CD4-positive, alpha-beta T cell treated with Interleukin-21 for 1 hour (primary cell): ENCODE results near the gene ZC3H18.

Experiments used
- DNase-seq: peaks from one replicate; pipeline ENCODE4 v3.0.0-alpha.2; 2020

Gene ZC3H18

GRCh38 chr16:88569985-88570690 is at the start of gene ZC3H18:
Gene ZC3H18, plus strand, starts transcription at chr16:88570403. Its CDS starts 6,721 bp downstream, at chr16:88577124.
- DNase-seq, result peak; percentile 97

GRCh38 chr16:88521674-88522073 is 48.5 kb upstream of the ZC3H18 start:
- DNase-seq, result no peak

- no peak for DNase-seq
Observed at GRCh38 chr16:88522276-88522949, 47.8 kb upstream of the ZC3H18 start.

GRCh38 chr16:88523309-88524161 is 46.7 kb upstream of the ZC3H18 start:
- no peak for DNase-seq

DNA sequence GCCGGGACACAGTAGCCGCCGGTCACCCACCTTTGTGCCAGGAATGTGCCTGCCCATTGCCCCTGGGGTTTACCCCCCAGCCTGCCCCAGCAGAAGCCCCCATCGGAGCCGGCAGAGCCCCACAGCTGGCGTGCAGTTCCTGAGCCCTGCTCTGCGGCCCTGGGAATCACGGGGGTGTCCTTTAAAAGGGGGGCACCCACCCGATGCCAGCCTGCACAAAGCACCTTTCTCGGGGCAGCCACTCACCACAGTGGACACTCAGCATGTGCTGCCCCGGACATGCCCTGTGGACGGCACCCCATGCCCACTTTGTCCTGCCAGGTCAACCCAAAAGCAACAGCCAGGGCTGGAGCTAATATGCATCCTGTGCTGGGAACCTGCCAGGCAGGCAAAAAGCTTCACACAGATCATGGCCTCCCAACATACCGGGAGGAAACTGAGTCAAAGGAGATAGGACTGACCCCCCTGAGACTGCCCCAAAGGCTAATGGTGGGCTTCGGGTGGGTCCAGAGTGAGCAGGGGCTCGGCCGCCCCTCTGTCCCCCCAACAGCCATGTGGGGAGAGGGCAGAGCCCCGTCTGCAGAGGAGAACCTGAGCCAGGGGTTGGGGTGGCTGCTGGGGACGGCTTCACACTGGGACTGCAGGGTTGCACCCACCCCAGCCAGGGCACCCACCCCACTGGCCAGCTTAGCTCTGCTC is 45.8 kb upstream of the ZC3H18 start:
- DNase-seq, result no peak

- DNase-seq, result no peak
Observed at GRCh38 chr16:88524973-88525662, 45.1 kb upstream of the ZC3H18 start.

DNA sequence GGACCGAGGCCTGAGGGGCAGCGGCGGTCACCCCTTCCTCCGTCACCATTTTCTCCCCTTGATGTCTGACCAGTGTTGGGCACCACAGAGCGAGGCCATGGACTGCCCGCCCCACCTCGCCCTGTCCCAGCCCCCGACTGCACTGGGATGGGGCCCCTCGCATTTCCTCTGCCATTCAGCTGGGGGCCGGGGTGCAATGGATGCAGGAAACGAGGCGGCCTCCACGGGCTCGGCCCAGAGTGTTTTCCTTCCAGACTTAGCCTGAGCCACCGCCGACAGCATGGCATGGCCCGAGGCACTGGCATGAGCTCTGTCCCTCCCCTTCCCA is 44.6 kb upstream of the ZC3H18 start:
- DNase-seq, result no peak

- no peak for DNase-seq
Observed at GRCh38 chr16:88526008-88526905, 43.9 kb upstream of the ZC3H18 start.

- DNase-seq, result no peak
Observed at GRCh38 chr16:88526906-88527185, 43.4 kb upstream of the ZC3H18 start.

DNA sequence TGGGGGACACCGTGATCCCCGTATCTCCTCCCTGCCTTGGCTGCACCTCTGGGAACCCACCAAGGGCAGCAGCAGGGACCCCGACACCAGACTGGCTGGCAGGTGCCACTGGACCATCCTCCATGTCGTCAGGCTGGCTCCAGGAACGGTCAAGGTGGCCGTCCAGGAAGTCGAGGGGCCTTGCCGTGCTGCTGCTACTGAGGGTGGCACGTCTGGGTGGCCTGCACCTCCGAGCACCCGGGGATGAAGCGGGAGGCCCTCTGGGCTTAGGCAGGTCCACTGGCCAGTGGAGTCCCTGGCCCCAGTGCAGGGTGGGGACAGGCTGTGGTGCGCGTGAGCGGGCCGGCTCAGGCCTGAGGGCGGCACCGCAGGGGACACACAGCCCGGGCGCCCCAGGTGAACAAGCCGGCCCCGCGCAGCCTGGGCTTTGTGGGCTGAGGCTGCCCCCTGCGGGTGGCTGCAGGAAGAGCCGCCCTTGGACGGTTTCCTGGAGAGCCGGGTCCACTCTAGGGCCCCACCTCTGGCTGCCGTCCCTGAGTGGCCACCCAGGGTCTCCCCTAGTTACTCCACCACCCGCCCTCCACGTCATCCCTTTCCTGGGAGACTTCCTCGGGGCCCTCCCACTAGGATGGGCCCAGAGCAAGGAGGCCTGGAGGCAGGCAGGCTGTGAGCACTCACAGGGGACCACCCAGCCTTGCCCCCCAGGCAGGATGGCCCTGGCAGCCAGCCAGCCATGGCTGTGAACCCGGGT is 42.8 kb upstream of the ZC3H18 start:
- peak; percentile 61 for DNase-seq

GRCh38 chr16:88527937-88528743 is 42.1 kb upstream of the ZC3H18 start:
- DNase-seq, result no peak

- no peak for DNase-seq
Observed at GRCh38 chr16:88528902-88529318, 41.3 kb upstream of the ZC3H18 start.

GRCh38 chr16:88529596-88529995 is 40.6 kb upstream of the ZC3H18 start:
- DNase-seq, result no peak

GRCh38 chr16:88530051-88530857 is 39.9 kb upstream of the ZC3H18 start:
- DNase-seq, result no peak

DNA sequence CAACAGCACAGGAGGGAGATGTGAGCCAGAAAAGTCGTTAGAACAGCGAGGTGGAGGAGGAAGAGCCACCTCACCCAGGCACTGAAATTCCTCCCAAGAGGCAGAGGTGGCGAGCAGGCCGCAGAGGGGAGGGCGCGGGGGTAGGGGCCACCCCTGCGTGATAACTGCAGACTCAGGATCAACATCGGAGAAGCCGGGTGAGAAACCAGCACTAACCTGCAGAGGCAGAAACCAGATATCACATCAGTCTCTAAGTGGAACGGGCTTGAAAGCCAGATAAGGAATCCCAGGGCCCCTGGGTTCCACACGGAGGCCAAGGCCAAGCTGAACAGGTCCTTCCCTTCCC is 39.4 kb upstream of the ZC3H18 start:
- no peak for DNase-seq

DNA sequence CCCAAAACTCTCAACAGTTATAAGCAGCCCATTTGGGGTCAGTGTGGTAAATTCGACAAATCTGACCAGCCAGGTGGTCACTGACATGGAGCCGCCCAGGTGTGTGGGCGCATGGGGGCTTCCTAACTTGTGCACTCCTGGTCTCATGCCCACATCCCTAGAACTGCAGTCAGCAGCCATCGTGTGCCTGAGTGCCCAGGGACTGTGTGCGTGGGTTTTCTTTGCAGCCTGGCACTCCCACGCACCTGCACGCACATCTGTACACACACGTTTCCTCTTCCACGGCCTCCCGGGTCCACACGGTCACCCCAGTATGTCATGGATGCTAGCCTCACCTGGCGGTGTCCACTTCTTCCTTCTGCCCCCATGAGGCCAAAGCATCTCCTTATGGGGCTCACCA is 38.9 kb upstream of the ZC3H18 start:
- DNase-seq, result no peak

GRCh38 chr16:88531931-88532433 is 38.2 kb upstream of the ZC3H18 start:
- DNase-seq, result no peak

GRCh38 chr16:88532434-88533241 is 37.6 kb upstream of the ZC3H18 start:
- no peak for DNase-seq
